Right kidney (tissue), 1 donor: ENCODE results near the gene LRRC51.
"Not testable (repeated sequence)": the region's sequence is repeated elsewhere in the genome, so short reads cannot be mapped to it uniquely, and the experiment has no call there.

Source experiments
- DNase-seq: peaks from one replicate; pipeline ENCODE4 v3.0.0-alpha.2; 2016

LRRC51 gene

GRCh38 chr11:72140661-72141060 lies 60.0 kb downstream of the LRRC51 start:
- DNase-seq, result no peak

GRCh38 chr11:72141066-72141465 lies 60.4 kb downstream of the LRRC51 start:
- DNase-seq, result no peak

DNA sequence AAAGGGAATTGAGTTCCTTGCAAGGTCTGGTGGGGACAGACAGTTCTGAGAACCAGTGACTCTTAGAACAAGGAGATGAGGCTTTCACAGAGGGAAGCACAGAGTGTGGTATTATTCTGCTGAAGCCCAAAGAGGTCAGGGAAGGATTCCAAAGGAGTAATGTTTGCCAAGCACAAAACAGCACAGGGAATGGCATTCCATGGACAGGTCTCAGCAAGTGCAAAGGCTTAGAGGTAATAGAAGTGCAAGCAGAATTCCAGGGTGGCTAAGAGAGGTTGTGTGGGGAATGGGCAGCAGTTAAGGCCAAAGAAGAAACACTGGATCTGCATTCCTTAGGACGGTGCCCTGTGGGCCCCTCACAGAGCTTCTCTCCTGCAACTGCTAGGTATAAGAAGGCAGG lies 61.4 kb downstream of the LRRC51 start:
- not testable (repeated sequence) for DNase-seq

DNA sequence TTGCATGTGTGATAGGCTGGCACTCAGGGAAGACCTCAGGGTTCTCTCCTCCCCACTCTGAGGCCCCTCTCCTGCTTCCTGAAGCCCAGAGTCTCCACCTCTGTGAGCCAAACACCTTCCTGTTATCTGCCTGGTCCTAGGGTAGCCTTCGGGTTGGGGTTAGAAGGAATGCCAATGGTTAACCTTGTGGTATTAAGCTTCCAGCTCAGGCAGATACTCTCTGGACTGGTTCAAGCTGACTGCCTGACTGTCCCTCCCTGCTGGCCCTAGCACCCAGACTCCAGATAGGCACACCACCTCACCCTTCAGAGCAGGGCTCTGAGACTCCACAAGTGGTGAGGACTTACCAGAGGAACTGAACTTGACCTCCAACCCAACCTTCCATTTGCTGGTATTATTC lies 61.9 kb downstream of the LRRC51 start:
- DNase-seq, result not testable (repeated sequence)

- no peak for DNase-seq
Measured at GRCh38 chr11:72144807-72145565, 64.3 kb downstream of the LRRC51 start.
